GM23338 (cell line): ENCODE data around the gene SMIM22. TPM values are rescaled to one million over a fixed set of nuclear protein-coding genes. Genes with fewer than 3 reads are reported as not detected.

Source experiments
- polyA plus RNA-seq: library from polyadenylated mRNA; unstranded; fragments of >200 nt; fragmentation: Nextera tagmentation; extraction: Ambion mirVana; gene quantifications from 2 replicates; pipeline ENCODE4 v1.2.1, GENCODE V29; 2016
- small RNA-seq: library from RNA; depleted of rRNA; stranded (forward); fragments of <200 nt; gene quantifications from one replicate; pipeline ENCODE3, GENCODE V24; 2014; ENCODE audit warnings: low replicate concordance
- total RNA-seq: library from RNA; depleted of rRNA; stranded (reverse); fragments of >200 nt; shearing (Covaris generic); gene quantifications from 2 replicates; pipeline ENCODE4 v1.2.3, GENCODE V29; 2014; rRNA removed

The SMIM22 gene
- total and polyA plus RNA-seq, 2 experiments from 2014 or later = 1.4 TPM; not detected in 1

Small RNAs within 50 kb of the gene (small RNA-seq; reads per million reads assigned to genes)
- gene RF00017 = not detected

Other genes with a start within 250 kb of the SMIM22 start
- 1.2 and 2.2 TPM in 2 replicates for gene C16orf96, start 239.0 kb upstream of the SMIM22 start, total RNA-seq
- 0.09 and 0.37 TPM in 2 replicates for gene C16orf96, start 239.0 kb upstream of the SMIM22 start, polyA plus RNA-seq
- gene UBALD1, start 180.5 kb upstream of the SMIM22 start, total RNA-seq = 32.2 and 32.8 TPM in 2 replicates
- 20.7 and 23.9 TPM in 2 replicates for gene UBALD1, start 180.5 kb upstream of the SMIM22 start, polyA plus RNA-seq
- gene MGRN1, start 170.5 kb upstream of the SMIM22 start, total RNA-seq = 54.6 and 71.8 TPM in 2 replicates
- 10.5 and 13.1 TPM in 2 replicates for gene MGRN1, start 170.5 kb upstream of the SMIM22 start, polyA plus RNA-seq
- 65.1 and 80.4 TPM in 2 replicates for gene NUDT16L1, start 101.8 kb upstream of the SMIM22 start, total RNA-seq
- 37.1 and 39.0 TPM in 2 replicates for gene NUDT16L1, start 101.8 kb upstream of the SMIM22 start, polyA plus RNA-seq
- gene ANKS3, start 61.1 kb upstream of the SMIM22 start, total RNA-seq = 19.1 and 24.9 TPM in 2 replicates
- gene ANKS3, start 61.1 kb upstream of the SMIM22 start, polyA plus RNA-seq = 17.9 and 22.5 TPM in 2 replicates
- 1.3 TPM in 1 of 2 replicates, not detected in the other for gene DNAAF8, start 60.8 kb upstream of the SMIM22 start, total RNA-seq
- gene DNAAF8, start 60.8 kb upstream of the SMIM22 start, polyA plus RNA-seq = 0.34 TPM in 1 of 2 replicates, not detected in the other
- 12.1 and 15.3 TPM in 2 replicates for gene ZNF500, start 28.2 kb upstream of the SMIM22 start, total RNA-seq
- 5.3 and 5.8 TPM in 2 replicates for gene ZNF500, start 28.2 kb upstream of the SMIM22 start, polyA plus RNA-seq
- gene SEPTIN12, start 7.0 kb upstream of the SMIM22 start, total RNA-seq = not detected in 2 replicates
- not detected in 2 replicates for gene SEPTIN12, start 7.0 kb upstream of the SMIM22 start, polyA plus RNA-seq
- 23.3 and 38.8 TPM in 2 replicates for gene ROGDI, start 7.3 kb downstream of the SMIM22 start, total RNA-seq
- 30.3 and 31.9 TPM in 2 replicates for gene ROGDI, start 7.3 kb downstream of the SMIM22 start, polyA plus RNA-seq
- 90.5 and 105 TPM in 2 replicates for gene GLYR1, start 51.9 kb downstream of the SMIM22 start, total RNA-seq
- 55.1 and 59.9 TPM in 2 replicates for gene GLYR1, start 51.9 kb downstream of the SMIM22 start, polyA plus RNA-seq
- gene UBN1, start 52.1 kb downstream of the SMIM22 start, total RNA-seq = 39.9 and 46.8 TPM in 2 replicates
- gene UBN1, start 52.1 kb downstream of the SMIM22 start, polyA plus RNA-seq = 18.3 and 18.7 TPM in 2 replicates
- 26.1 and 31.7 TPM in 2 replicates for gene PPL, start 141.8 kb downstream of the SMIM22 start, total RNA-seq
- gene PPL, start 141.8 kb downstream of the SMIM22 start, polyA plus RNA-seq = 9.4 and 10.6 TPM in 2 replicates
- gene SEC14L5, start 163.0 kb downstream of the SMIM22 start, total RNA-seq = 5.5 and 5.9 TPM in 2 replicates
- gene SEC14L5, start 163.0 kb downstream of the SMIM22 start, polyA plus RNA-seq = 1.7 and 2.6 TPM in 2 replicates
- 13.1 and 20.7 TPM in 2 replicates for gene NAGPA, start 238.6 kb downstream of the SMIM22 start, total RNA-seq
- gene NAGPA, start 238.6 kb downstream of the SMIM22 start, polyA plus RNA-seq = 6.3 and 7.5 TPM in 2 replicates